DMS79 treated with DMSO at 0.1 percent for 48 hours (cell line): Measurements from ENCODE around the gene LTBP1.

Source experiments
- DNase-seq: peaks from one replicate; lab custom pipeline; 2025; lab: John Stamatoyannopoulos, UW

Gene LTBP1

DNA sequence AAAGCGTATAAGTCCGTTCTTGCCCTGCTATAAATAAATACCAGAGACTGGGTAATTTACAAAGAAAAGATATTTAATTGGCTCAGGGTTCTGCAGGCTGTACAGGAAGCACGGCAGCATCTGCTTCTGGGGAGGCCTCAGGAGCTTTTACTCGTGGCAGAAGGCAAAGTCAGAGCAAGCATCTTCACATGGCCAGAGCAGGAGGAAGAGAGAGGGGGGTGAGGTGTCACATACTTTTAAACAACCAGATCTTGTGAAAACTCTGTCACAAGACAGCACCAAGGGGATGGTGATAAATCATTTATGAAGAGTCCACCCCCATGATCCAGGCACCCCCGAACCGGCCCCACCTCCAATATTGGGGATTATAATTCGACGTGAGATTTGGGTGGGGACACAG lies 130.6 kb downstream of the LTBP1 start:
- no peak for DNase-seq

DNA sequence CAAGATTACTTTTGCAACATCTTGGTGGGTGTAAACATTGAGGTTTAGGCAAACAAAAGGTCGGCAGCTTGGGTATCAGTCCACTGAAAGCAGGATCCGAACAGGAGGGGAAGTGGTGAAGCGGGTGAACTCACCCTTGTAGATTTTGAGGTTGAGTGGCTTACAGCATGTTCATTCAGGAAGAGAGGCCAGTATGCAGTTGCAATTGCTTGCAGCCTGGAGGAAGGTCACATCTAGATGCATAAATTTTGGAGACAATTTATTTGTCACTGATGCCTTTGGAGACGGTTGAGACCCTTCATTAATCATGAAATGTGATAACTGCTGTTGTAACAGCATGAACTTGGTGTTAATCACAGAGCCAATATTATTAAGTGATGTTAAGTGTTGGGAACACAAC lies 131.1 kb downstream of the LTBP1 start:
- DNase-seq, result no peak

GRCh38 chr2:33081691-33082090 lies 134.9 kb downstream of the LTBP1 start:
- DNase-seq, result no peak

- DNase-seq, result no peak
These were observed 137.1 kb downstream of the LTBP1 start for GRCh38 chr2:33083699-33084387.

DNA sequence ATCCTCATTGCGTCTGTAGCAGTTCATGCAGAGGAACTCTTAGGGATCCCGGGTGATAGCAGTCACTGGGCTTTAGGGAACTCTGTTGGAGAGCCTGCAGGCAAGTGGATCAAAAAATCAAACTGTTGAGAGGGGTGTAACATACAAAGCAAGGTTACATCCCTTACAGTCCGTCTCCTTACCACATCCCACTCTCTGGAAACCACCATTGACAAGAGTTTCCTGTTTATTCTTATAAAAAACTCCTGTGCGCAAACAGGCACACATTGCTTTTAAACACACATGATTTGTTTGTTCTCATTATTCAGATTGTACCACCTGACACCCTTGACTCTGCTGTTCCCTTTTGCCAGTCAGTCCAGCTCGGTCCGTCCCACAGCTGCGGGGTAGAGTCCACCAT lies 137.7 kb downstream of the LTBP1 start:
- DNase-seq, result no peak

DNA sequence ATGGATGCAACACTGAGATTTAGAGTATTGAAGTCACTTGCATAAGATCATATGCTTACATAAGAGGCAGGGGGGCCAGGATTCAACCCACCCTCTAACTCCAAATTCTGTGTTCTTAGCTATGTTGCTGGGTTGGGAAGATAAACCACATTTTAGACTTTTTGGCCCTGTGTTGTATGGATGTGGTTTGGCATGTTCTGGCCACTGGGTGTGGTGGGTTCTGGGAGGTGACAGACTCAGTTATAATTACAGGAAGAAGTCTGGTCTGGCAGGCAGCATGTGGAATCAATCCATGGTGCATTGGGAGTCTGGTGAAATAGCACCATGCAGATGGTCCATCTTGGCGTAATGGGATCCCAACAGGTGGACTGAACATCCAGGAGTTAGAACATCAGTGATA lies 138.9 kb downstream of the LTBP1 start:
- no peak for DNase-seq

- peak; percentile 75 for DNase-seq
These were observed 139.8 kb downstream of the LTBP1 start for GRCh38 chr2:33086400-33087015.

DNA sequence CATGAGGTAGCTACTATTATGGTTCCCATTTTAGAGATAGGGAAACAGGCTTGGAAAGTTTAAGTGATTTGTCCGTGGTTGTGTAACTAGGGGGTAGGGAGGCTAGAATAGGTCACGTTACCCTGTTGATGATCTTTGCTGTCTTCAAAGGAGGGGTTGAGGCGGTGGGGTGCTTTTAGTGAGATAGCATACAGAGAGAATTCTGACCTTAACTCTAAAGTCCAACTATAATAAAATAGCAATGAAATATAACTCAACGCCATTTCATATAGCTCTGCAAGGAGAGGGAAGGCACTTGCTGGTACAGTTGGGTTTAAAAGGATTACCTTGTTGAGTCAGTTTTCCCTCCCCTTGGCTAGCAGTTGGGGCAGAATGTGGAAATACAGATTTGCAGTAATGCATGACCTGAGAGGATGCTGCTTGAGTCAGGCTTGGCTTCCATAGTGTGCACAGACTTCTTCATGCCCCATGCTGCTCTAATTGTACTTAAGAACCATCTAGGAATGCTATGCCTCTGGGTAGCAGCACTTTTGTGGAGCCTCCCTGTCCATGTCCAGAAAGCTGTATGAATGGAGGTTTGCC lies 143.9 kb downstream of the LTBP1 start:
- peak; percentile 87 for DNase-seq

DNA sequence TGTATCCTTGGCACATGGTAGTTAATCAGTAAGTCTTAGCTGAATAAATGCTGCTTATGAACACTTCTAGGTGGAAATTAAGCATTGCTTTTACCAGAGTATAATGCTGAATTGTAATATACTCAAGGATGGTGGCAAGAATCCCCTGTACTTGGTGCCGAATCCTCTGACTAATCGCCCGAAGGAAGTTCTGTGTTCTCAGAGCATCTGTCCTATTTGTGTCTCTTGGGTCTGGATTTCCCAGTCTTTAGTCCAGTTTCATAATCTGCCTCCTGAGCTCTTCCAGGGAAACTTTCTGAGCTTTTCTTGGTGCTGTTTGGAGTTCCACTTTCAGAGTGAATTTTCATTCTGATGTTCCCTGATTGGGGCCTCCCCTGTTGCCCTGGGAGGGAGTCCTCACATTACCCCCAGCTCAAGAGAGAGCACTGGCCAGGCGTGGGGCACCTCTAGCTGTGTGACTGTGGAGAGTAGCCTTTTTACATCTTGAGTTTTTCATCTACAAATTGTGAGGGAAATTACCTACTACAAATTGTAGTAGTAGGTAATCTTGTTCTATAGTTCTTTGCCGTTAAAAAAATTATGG lies 144.9 kb downstream of the LTBP1 start:
- DNase-seq, result no peak

- no peak for DNase-seq
These were observed 146.7 kb downstream of the LTBP1 start for GRCh38 chr2:33093283-33093993.

- no peak for DNase-seq
These were observed 147.6 kb downstream of the LTBP1 start for GRCh38 chr2:33094303-33094702.

DNA sequence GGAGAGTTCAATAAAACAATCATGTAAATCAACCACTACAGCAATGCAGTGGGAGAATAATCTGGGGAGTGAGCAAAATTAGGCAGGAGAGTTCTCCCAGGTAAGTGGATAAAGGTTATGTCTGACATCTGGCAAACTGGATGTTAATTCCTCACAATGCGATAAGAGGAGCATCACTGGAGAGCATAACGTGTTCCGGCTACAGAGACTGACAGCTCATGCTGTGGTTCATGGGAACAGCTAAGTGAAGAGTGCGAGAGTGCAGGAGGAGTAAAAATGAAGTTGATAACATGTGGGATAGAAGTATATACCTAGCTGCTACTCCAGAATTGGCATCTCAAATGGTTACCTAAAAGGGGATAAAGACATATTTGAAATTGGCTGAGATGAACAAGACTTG lies 153.2 kb downstream of the LTBP1 start:
- no peak for DNase-seq

GRCh38 chr2:33100921-33101320 lies 154.2 kb downstream of the LTBP1 start:
- peak; percentile 14 for DNase-seq

DNA sequence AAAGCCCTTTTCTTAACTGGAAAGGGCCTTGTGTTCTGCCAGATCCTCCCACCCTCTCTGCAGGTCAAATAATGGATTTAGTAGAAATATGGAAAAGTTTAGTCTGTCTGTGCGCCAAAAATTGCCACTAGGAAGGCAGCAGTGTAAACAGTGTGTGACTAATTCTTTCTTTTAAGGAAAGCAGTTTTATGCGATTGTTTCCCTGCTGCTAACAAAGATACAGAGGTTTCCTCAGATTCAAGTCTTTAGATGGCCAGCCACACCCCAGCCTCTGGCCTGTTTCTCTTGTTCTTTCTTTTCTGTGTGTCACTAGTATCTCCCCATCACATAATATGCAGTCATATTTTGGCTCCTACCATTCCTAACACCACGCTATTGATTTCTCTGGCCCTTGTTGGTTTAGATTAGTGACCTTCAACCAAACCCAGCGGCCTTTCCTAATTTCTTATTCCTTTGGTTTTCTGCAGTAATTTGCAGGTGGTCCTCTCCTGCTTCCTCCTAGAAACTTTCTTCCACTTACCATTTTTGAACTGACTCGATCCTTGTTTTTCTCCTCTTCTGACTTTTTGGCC lies 157.4 kb downstream of the LTBP1 start:
- DNase-seq, result no peak

DNA sequence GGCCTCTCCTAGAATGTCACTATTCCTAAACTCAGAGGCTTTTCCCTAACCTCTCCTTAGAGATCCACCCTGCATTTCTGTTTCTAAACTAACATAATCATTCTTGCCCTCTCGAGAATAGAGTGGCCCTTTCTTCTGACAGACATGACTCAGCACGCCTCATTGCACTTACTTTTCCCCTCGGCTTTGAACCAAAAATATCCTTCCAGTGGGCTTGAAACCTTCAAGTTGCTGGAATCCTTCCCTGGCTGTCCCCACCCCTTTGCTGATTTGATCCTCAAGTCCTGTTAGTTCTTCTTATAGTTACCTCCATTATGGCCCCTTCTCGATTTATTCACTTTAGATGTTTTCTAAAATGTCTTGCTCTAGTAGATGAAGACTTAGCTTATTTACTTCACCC lies 158.0 kb downstream of the LTBP1 start:
- peak; percentile 24 for DNase-seq

DNA sequence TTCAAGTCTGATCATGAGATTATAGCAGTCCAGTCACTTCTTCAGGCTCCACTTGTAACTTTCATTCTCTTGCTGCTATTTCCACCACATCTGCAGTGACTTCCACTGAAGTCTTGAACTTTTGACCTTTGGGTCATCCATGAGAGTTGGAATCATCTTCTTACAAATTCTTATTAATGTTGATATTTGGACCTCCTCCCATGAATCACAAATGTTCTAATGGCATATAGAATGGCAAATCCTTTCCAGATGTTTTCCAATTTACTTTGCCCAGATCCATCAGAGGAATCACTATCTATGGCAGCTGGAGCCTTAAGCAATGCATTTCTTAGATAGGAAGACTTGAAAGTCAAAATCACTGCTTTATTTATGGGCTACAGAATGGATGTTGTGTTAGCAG lies 159.4 kb downstream of the LTBP1 start:
- no peak for DNase-seq

DNA sequence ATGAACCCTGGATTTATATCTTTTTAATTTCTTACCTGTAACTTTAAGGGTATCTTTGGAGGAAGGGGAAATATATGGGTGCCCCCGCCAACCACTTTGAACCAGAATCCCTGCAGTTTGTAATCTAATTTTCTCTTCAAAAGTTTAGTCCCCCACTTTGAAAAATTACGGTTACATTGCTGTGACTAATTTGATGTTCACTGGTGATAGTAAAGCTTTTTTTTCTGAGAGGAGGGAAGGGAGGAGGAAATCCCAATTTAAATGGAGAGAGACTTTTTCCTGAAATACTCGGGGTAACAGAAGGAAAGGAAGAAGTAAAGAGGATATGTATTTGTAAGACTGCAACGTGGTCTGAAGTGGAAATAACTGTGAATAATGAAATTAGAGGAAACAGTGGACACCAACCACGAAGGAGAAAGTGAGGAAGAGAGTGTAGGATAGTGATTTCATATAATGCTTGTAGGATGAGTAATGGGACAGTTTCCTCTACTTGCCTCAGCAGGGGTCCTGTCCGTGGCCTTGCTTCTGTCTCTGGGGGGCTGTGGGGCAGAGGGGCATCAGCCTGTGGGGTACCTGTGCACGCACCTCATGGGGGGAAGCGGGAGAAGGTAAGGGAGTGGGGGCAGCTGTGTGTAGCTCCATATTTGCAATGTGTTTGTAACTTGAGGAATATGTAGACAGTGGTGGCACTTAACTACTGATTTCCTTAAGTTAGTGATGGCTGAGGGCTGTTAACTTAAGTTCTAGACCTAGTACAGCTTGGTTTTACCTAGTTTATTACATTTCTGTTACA lies 161.1 kb downstream of the LTBP1 start:
- DNase-seq, result no peak

DNA sequence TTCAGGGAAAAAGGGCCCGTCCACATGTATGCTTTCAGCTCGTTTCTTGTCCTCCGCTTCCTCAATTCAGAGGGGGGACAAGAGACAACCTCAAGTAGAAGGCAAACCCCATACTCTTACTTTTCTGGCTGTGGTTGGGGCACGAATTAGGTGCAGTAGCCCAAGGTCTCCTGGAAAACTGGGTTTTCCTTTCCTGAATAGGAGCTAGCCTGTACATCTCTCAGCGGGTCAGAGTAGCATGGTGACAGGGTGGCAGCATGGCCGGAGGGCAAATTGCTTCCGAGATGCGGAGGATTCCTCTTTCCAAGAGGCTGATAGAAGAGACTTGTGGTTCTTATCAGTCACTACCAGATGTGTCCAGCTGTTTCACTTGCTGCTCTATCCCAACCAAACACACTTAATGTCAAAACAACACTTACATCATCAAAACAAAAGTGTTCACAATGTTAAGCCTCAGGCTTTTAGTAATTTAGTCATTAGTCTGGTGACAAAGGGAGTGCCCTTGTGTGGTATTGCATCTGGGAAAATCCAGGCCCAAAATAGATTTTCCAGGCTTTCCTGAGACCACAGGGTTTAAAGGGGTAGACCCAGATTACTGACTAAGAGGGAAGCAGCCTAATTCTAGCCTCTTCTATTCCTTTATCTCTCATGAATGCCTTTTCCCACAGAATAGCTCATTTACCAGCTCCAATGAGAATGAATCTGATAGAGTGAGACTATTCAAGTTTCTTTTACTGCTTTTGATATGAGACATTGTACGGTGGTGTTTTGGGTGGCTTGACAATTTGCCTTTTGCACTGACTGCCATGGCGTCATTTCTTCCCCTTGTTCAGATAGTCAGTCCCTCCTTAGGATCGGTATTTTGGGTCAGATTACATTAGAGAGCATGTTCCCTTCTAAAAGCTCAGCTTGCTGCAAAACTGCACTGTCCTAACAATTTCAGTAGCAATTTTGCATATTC lies 162.0 kb downstream of the LTBP1 start:
- no peak for DNase-seq

GRCh38 chr2:33110461-33110860 lies 163.7 kb downstream of the LTBP1 start:
- DNase-seq, result peak; percentile 12

- no peak for DNase-seq
These were observed 164.3 kb downstream of the LTBP1 start for GRCh38 chr2:33111002-33111446.
